Prostate gland (tissue), 2 donors: ENCODE measurements around the gene PTPRC.

Experiments used
- POLR2A ChIP-seq: fragments of 450-650 bp; IDR thresholded peaks from one replicate; pipeline ENCODE4 v1.6.1; 2016; ENCODE audit warnings: antibody characterized with exemption, mild to moderate bottlenecking
- TF ChIP-seq, protein P1 (sequence below), 4 experiments: fragments of 200-600 bp in 2 of 4; fragments of 450-650 bp in 2 of 4; sonication (generic) in 2 of 4; IDR thresholded peaks; 1 replicate in 3 of 4; 2 replicates in 1 of 4; pipeline ENCODE4 v1.5.1; 2016 to 2019; ENCODE audit warnings: antibody characterized with exemption in 4 of 4, mild to moderate bottlenecking in 2 of 4, moderate library complexity in 2 of 4

DNA sequence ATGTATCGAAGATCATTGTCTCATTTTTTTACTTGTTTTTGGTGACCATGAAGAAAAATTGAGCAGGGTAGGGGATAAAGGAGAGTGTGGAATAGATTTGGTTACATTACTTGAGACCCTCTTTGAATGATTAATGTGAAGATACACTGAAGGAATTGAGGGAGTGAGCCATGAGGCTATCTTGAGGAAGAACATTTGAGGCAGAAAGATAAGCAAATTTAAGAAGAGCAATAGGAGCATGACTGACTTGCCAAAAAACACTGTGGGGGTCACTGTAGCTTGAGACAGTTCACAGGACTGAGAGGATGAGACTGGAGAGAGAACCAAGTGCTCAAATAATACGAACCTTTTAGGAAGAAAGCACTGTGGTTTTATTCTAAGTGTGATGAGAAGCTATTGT is 43.1 kb upstream of the PTPRC start:
- TF ChIP-seq, protein P1, sequence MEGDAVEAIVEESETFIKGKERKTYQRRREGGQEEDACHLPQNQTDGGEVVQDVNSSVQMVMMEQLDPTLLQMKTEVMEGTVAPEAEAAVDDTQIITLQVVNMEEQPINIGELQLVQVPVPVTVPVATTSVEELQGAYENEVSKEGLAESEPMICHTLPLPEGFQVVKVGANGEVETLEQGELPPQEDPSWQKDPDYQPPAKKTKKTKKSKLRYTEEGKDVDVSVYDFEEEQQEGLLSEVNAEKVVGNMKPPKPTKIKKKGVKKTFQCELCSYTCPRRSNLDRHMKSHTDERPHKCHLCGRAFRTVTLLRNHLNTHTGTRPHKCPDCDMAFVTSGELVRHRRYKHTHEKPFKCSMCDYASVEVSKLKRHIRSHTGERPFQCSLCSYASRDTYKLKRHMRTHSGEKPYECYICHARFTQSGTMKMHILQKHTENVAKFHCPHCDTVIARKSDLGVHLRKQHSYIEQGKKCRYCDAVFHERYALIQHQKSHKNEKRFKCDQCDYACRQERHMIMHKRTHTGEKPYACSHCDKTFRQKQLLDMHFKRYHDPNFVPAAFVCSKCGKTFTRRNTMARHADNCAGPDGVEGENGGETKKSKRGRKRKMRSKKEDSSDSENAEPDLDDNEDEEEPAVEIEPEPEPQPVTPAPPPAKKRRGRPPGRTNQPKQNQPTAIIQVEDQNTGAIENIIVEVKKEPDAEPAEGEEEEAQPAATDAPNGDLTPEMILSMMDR (IDR thresholded peaks at IDR 0.05), result no peak
- no peak for TF ChIP-seq POLR2A
